CD4-positive, alpha-beta T cell treated with Interleukin-10 for 1 hour (primary cell): ENCODE data around the gene PSIP1.
A peak's percentile ranks its signal among the peaks of the same experiment; 100 is the strongest.
"Not testable (repeated sequence)": the region's sequence is repeated elsewhere in the genome, so short reads cannot be mapped to it uniquely, and the experiment has no call there.

Experiments used
- DNase-seq: peaks from one replicate; pipeline ENCODE4 v3.0.0-alpha.2; 2020

Gene PSIP1

GRCh38 chr9:15501179-15501578 lies 9.6 kb downstream of the PSIP1 start:
- DNase-seq = no peak

GRCh38 chr9:15499139-15499538 lies 11.6 kb downstream of the PSIP1 start:
- DNase-seq = no peak

- no peak for DNase-seq
Observed at GRCh38 chr9:15498246-15498995, 12.3 kb downstream of the PSIP1 start.

GRCh38 chr9:15492485-15493150 lies 18.2 kb downstream of the PSIP1 start:
- no peak for DNase-seq

- DNase-seq = no peak
Observed at GRCh38 chr9:15491950-15492349, 18.8 kb downstream of the PSIP1 start.

GRCh38 chr9:15485836-15486666 lies 24.7 kb downstream of the PSIP1 start:
- DNase-seq = peak; percentile 42

- DNase-seq = no peak
Observed at GRCh38 chr9:15484802-15485201, 26.0 kb downstream of the PSIP1 start.

GRCh38 chr9:15482146-15482545 lies 28.6 kb downstream of the PSIP1 start:
- DNase-seq = no peak

- no peak for DNase-seq
Observed at GRCh38 chr9:15480028-15480427, 30.7 kb downstream of the PSIP1 start.

GRCh38 chr9:15475923-15476536 lies 34.7 kb downstream of the PSIP1 start:
- DNase-seq = no peak

- DNase-seq = no peak
Observed at GRCh38 chr9:15469862-15470261, 40.9 kb downstream of the PSIP1 start.

GRCh38 chr9:15469406-15469805 lies 41.4 kb downstream of the PSIP1 start:
- DNase-seq = no peak

- no peak for DNase-seq
Observed at GRCh38 chr9:15468145-15468544, 42.6 kb downstream of the PSIP1 start.

GRCh38 chr9:15461601-15462000 lies 49.2 kb downstream of the PSIP1 start:
- no peak for DNase-seq

GRCh38 chr9:15461056-15461455 lies 49.7 kb downstream of the PSIP1 start:
- no peak for DNase-seq

GRCh38 chr9:15453956-15454355 lies 56.8 kb downstream of the PSIP1 start:
- no peak for DNase-seq

- DNase-seq = no peak
Observed at GRCh38 chr9:15444141-15444540, 66.6 kb downstream of the PSIP1 start.

GRCh38 chr9:15442264-15442663 lies 68.5 kb downstream of the PSIP1 start:
- DNase-seq = not testable (repeated sequence)

GRCh38 chr9:15441841-15442240 lies 68.9 kb downstream of the PSIP1 start:
- DNase-seq = not testable (repeated sequence)

GRCh38 chr9:15438891-15439290 lies 71.9 kb downstream of the PSIP1 start:
- DNase-seq = no peak

- no peak for DNase-seq
Observed at GRCh38 chr9:15433661-15434060, 77.1 kb downstream of the PSIP1 start.

GRCh38 chr9:15433191-15433590 lies 77.6 kb downstream of the PSIP1 start:
- DNase-seq = no peak
